K562 (cell line): ENCODE measurements around the gene ARHGAP10. TPM values are rescaled to one million over a fixed set of nuclear protein-coding genes. Genes with fewer than 3 reads are reported as not detected.

Experiments
- ATAC-seq: fragments of 200-7000 bp; cut with Tn5 transposase; 3 replicates; pipeline ENCODE4 v1.9.1; 2020; ENCODE audit warnings: moderate library complexity
- BruUV-seq: library from RNA; stranded (reverse); fragments of 400-500 nt; replicated peaks from 2 replicates; lab custom pipeline; 2021; lab: Mats Ljungman, UMichigan
- CTCF ChIA-PET: fragments of 300-600 bp; formaldehyde crosslinking; extraction: SDS; loops from one replicate; lab custom pipeline; 2021; ENCODE audit warnings: low intra/inter-chr PET ratio; lab: Yijun Ruan, JAX
- POLR2A ChIA-PET: fragments of 300-600, 350-650 bp; sonication (Branson Sonifier 250); formaldehyde crosslinking; extraction: SDS; loops from one replicate; lab custom pipeline; 2021; ENCODE audit warnings: antibody characterized with exemption, inconsistent platforms; lab: Yijun Ruan, JAX
- DNase-seq, 4 experiments: peaks; one replicate each; pipeline versions ENCODE4 v3.0.0 to v3.0.0-alpha.2; 2011 to 2018; ENCODE audit warnings: low spot score in 3 of 4, mixed read lengths in 3 of 4; ENCODE audit errors: extremely low read depth in 1 of 4
- FAIRE-seq: peaks from 2 replicates; lab custom pipeline; 2011; peaks lifted over from hg19 to GRCh38; lab: Jason Lieb, UNC
- H2AFZ ChIP-seq: 2 replicates; pipeline ENCODE4 v1.6.0; 2011; ENCODE audit warnings: low read depth, low read length, control low read depth, inconsistent platforms
- H3K27ac ChIP-seq: fragments of 200-600 bp; 3 replicates; pipeline ENCODE4 v1.8.0; 2011; ENCODE audit warnings: low read depth, mild to moderate bottlenecking, control low read depth, inconsistent platforms, low read length, moderate library complexity, mixed read lengths; ENCODE audit errors: extremely low read depth
- H3K27me3 ChIP-seq, 2 experiments: fragments of 300-600 bp in 1 of 2; 2 replicates in 1 of 2; 3 replicates in 1 of 2; pipeline versions ENCODE4 v1.6.0 to v1.8.0; 2011; ENCODE audit warnings: inconsistent platforms in 2 of 2, low read length in 2 of 2, mild to moderate bottlenecking in 1 of 2, mixed read lengths in 1 of 2, moderate library complexity in 1 of 2; ENCODE audit not compliant: control insufficient read depth in 2 of 2, insufficient read depth in 2 of 2
- H3K36me3 ChIP-seq: fragments of 300-600 bp; 3 replicates; pipeline ENCODE4 v1.8.0; 2011; ENCODE audit warnings: mild to moderate bottlenecking, low read length, inconsistent platforms; ENCODE audit not compliant: control insufficient read depth, insufficient read depth
- H3K4me1 ChIP-seq, 2 experiments: fragments of 200-600 bp in 1 of 2; replicated peaks in 1 of 2; 2 replicates in 1 of 2; 3 replicates in 1 of 2; pipeline versions ENCODE4 v1.5.1 to v1.8.0; 2011; ENCODE audit warnings: inconsistent platforms in 2 of 2, low read length in 2 of 2, mild to moderate bottlenecking in 1 of 2, mixed read lengths in 1 of 2, moderate library complexity in 1 of 2; ENCODE audit not compliant: control insufficient read depth in 2 of 2, insufficient read depth in 2 of 2
- H3K4me2 ChIP-seq: 2 replicates; pipeline ENCODE4 v1.6.1; 2011; ENCODE audit warnings: low read length, control low read depth, inconsistent platforms, mixed read lengths; ENCODE audit not compliant: insufficient read depth
- H3K4me3 ChIP-seq: fragments of 200-600 bp; sonication (generic), shearing (Covaris generic); 2 replicates; pipeline ENCODE4 v1.5.1; 2016; ENCODE audit warnings: control low read depth, inconsistent platforms
- H3K79me2 ChIP-seq: fragments of 200-600 bp; 3 replicates; pipeline ENCODE4 v1.8.0; 2011; ENCODE audit warnings: low read length, inconsistent platforms; ENCODE audit not compliant: control insufficient read depth, insufficient read depth
- H3K9ac ChIP-seq, 2 experiments: 2 replicates each; pipeline versions ENCODE4 v1.6.0 to v1.6.1; 2011; ENCODE audit warnings: low read depth in 2 of 2, low read length in 2 of 2, control low read depth in 1 of 2, inconsistent platforms in 1 of 2, mild to moderate bottlenecking in 1 of 2, mixed read lengths in 1 of 2; ENCODE audit not compliant: insufficient read depth in 1 of 2
- H3K9me1 ChIP-seq: one replicate; pipeline ENCODE4 v1.6.0; 2011; ENCODE audit warnings: inconsistent platforms, mild to moderate bottlenecking, low read length, moderate library complexity; ENCODE audit not compliant: control insufficient read depth, insufficient read depth
- H3K9me3 ChIP-seq: replicated peaks from 2 replicates; pipeline ENCODE4 v1.5.1; 2011; ENCODE audit warnings: low read depth, low read length, inconsistent platforms; ENCODE audit not compliant: control insufficient read depth, insufficient read depth
- H4K20me1 ChIP-seq: replicated peaks from 2 replicates; pipeline ENCODE4 v1.6.1; 2011; ENCODE audit warnings: low read length, inconsistent platforms, mixed read lengths; ENCODE audit not compliant: control insufficient read depth, insufficient read depth
- CEBPG ChIP-seq, 3 experiments: fragments of 200-800 bp in 1 of 3; sonication (Bioruptor generic) in 1 of 3; sonication (generic) in 1 of 3; formaldehyde crosslinking in 1 of 3; IDR thresholded peaks in 2 of 3; conservative IDR thresholded peaks in 1 of 3; 2 replicates each; pipeline versions ENCODE4 v1.6.1 to v1.8.0; 2016 to 2022; ENCODE audit warnings: missing compliant biosample characterization in 2 of 3, missing genetic modification characterization in 2 of 3, mild to moderate bottlenecking in 1 of 3, missing genetic modification reagents in 1 of 3
- CGGBP1 ChIP-seq: fragments of 250-450 bp; sonication (Bioruptor Pico); IDR thresholded peaks from 2 replicates; pipeline ENCODE4 v1.9.0; 2021; ENCODE audit warnings: mild to moderate bottlenecking
- GABPB1 ChIP-seq: sonication (generic); formaldehyde crosslinking; IDR thresholded peaks from 2 replicates; pipeline ENCODE4 v1.8.0; 2022; ENCODE audit warnings: mild to moderate bottlenecking, missing genetic modification reagents
- HDGF ChIP-seq: fragments of 450-650 bp; IDR thresholded peaks from 2 replicates; pipeline ENCODE4 v1.6.1; 2016
- HMBOX1 ChIP-seq: sonication (generic); IDR thresholded peaks from 2 replicates; pipeline ENCODE4 v1.6.1; 2016
- NR2F6 ChIP-seq: fragments of 450-650 bp; formaldehyde crosslinking; IDR thresholded peaks from 2 replicates; pipeline ENCODE4 v1.4.0; 2020; ENCODE audit warnings: mild to moderate bottlenecking
- NR4A1 ChIP-seq, 2 experiments: fragments of 250-450 bp in 1 of 2; fragments of 450-650 bp in 1 of 2; sonication (Bioruptor Pico) in 1 of 2; IDR thresholded peaks; 2 replicates each; pipeline versions ENCODE4 v1.4.0 to v1.6.1; 2016 to 2020; ENCODE audit warnings: mild to moderate bottlenecking in 2 of 2, missing compliant biosample characterization in 1 of 2, missing genetic modification characterization in 1 of 2, moderate library complexity in 1 of 2
- RBM15 ChIP-seq: fragments of 200-400 bp; formaldehyde crosslinking; IDR thresholded peaks from 2 replicates; pipeline ENCODE4 v1.6.1; 2018; ENCODE audit warnings: mild to moderate bottlenecking, low read length, moderate library complexity; ENCODE audit not compliant: insufficient read depth
- THRAP3 ChIP-seq: fragments of 450-650 bp; IDR thresholded peaks from 2 replicates; pipeline ENCODE4 v1.6.1; 2016; ENCODE audit warnings: mild to moderate bottlenecking, inconsistent platforms, borderline replicate concordance
- TSC22D4 ChIP-seq: fragments of 450-650 bp; IDR thresholded peaks from 2 replicates; pipeline ENCODE4 v1.6.1; 2016; ENCODE audit warnings: missing genetic modification characterization, missing biosample characterization, control low read depth
- ZKSCAN3 ChIP-seq: fragments of 250-450 bp; sonication (Bioruptor Pico); IDR thresholded peaks from 2 replicates; pipeline ENCODE4 v1.4.0; 2020
- ZNF197 ChIP-seq: fragments of 200-800 bp; sonication (Bioruptor generic); IDR thresholded peaks from 2 replicates; pipeline ENCODE4 v1.6.1; 2016; ENCODE audit warnings: low read depth, missing genetic modification characterization, missing compliant biosample characterization
- ZNF239 ChIP-seq: fragments of 250-450 bp; sonication (Bioruptor Pico); IDR thresholded peaks from 2 replicates; pipeline ENCODE4 v1.4.0; 2020; ENCODE audit warnings: mild to moderate bottlenecking
- ZNF79 ChIP-seq: fragments of 250-450 bp; sonication (Bioruptor Pico); IDR thresholded peaks from 2 replicates; pipeline ENCODE4 v1.4.0; 2020; ENCODE audit warnings: low read depth, mild to moderate bottlenecking, moderate library complexity
- WGBS: fragments of 100-300 bp; shearing (Covaris generic); methylation state at CpG from one replicate; pipeline ENCODE4 v1.1.6; 2016; ENCODE audit warnings: low coverage, mixed read lengths; ENCODE audit not compliant: insufficient coverage; ENCODE audit errors: missing lambda C conversion rate; 5-methylcytosine and 5-hydroxymethylcytosine counted together
- in situ Hi-C: fragments of 300-500 bp; cut with MboI; formaldehyde crosslinking; loops from 4 replicates; pipeline ENCODE4 v1.15.0; 2018; ENCODE audit warnings: inconsistent platforms, mixed read lengths
- intact Hi-C: fragments of 100-400 bp; cut with micrococcal nuclease; formaldehyde crosslinking; loops from 2 replicates; pipeline ENCODE4 v1.14.2; 2022
- polyA plus RNA-seq, 8 experiments: library from polyadenylated mRNA; depleted of rRNA in 4 of 8; stranded (reverse) in 5 of 8; unstranded in 3 of 8; fragments of >200 nt; fragmentation: Nextera tagmentation in 2 of 8; fragmentation: Illumina TruSeq in 1 of 8; extraction: Ambion mirVana in 2 of 8; extraction: Trizol in 1 of 8; gene quantifications; 2 replicates each; pipeline versions ENCODE4 v1.2.1 to v1.2.3, GENCODE V29; 2011 to 2014; ENCODE audit warnings: inconsistent platforms in 1 of 8, missing spikeins in 1 of 8
- total RNA-seq, 7 experiments: library from RNA; depleted of rRNA in 6 of 7; stranded (reverse); fragments of >200 nt in 6 of 7; fragmentation: Illumina TruSeq in 2 of 7; extraction: Trizol in 2 of 7; gene quantifications; 2 replicates each; pipeline versions ENCODE4 v1.2.1 to v1.2.3, GENCODE V29; 2011 to 2021; ENCODE audit warnings: low replicate concordance in 1 of 7
- TF ChIP-seq, protein P1 (sequence below): fragments of 450-650 bp; IDR thresholded peaks from one replicate; pipeline ENCODE4 v1.6.1; 2018; ENCODE audit warnings: mild to moderate bottlenecking, moderate library complexity; ENCODE audit not compliant: partially characterized antibody
- TF ChIP-seq, protein P2 (sequence below): fragments of 450-650 bp; IDR thresholded peaks from 2 replicates; pipeline ENCODE4 v1.6.1; 2016; ENCODE audit warnings: antibody characterized with exemption

Gene ARHGAP10
- total and polyA plus RNA-seq, 9 of the 15 experiments (the other 6 are each of a cell fraction or from before 2014, with no cell fraction given), result 0.03 to 0.22 (median 0.06) TPM; not detected in 3

DNA sequence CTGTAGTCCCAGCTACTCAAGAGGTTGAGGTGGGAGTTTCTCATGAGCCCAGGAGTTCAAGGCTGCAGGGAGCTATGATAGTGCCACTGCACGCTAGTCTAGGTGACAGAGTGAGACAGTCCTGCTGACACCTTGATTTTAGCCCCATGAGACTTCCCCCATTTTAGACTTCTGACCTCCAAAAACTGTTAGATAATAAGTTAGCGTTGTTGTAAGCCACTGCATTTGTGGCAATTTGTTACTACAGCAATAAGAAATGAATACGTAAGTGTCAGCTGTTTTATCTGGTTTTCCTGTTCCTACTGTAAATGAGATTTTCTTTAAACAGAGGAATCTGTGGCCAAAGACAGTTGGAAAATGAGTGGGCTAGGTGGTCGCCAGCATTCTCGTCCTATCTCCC, 83.9 kb downstream of the ARHGAP10 start (continued):
- no peak for TF ChIP-seq HMBOX1

DNA sequence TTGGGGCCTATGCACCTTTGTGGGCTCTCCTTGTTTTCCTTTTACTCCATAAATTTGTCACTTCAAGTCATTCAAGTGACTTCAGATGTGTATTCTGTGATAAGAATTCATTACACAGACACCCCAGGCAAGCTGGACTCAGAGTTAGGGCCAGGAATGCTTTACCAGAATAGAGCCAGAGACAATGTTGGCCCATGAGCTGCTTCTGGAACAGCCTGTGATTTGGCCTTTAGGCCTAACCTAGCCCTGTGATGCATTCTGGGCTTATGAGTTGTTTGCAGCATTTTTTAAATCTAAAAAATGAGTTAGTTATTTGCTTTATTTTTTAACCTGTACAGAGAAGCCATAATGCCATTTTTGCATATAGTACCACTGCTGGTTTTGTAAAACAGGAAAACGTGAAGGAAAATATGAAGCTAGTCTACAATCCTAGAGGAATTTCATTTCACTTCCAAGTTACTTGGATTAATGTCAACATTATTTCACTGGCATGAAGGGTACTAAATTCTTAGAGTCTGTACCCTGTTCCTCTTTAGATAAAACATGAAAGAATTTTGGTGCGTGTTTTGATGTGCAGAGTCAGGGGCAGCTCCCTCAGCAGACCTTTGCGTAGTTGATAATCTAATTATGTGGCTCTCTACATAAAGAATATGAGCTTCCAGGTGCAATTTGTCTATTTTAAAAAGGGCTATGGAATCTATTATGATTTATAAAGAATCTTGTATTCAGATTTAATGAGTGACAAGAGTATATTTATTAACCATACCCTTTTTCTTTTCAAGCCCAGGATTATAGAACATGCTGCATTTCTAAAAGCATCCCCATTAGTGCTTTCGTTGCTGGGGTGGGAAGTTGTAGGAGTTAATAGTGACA, 84.7 kb downstream of the ARHGAP10 start:
- intact Hi-C loops, result no loop called here
- FAIRE-seq, result no peak
- ChIA-PET POLR2A (no interaction called here), CTCF (no interaction called here)
- Histone ChIP-seq H3K27me3 (no peaks in the 10 kb centered on the region; a peak in 1 of 5 replicates), H3K27ac (no peak overlapping the region), H3K36me3 (no peaks in the 10 kb centered on the region), H3K9ac (no peak overlapping the region), H3K9me1 (no peaks in the 10 kb centered on the region), H3K9me3 (no peaks in the 10 kb centered on the region), H3K4me3 (no peak overlapping the region), H2AFZ (no peak overlapping the region), H3K4me1 (no peaks in the 10 kb centered on the region), H4K20me1 (no peaks in the 10 kb centered on the region), H3K79me2 (no peaks in the 10 kb centered on the region), H3K4me2 (no peak overlapping the region)
- in situ Hi-C loops, result no loop called here
- ATAC-seq, result no peak
- DNase-seq, result no peak
- 0% methylated on average over 4 of the region's 4 CpGs for WGBS
- BruUV-seq, result no TSS peak
- TF ChIP-seq, protein P1, sequence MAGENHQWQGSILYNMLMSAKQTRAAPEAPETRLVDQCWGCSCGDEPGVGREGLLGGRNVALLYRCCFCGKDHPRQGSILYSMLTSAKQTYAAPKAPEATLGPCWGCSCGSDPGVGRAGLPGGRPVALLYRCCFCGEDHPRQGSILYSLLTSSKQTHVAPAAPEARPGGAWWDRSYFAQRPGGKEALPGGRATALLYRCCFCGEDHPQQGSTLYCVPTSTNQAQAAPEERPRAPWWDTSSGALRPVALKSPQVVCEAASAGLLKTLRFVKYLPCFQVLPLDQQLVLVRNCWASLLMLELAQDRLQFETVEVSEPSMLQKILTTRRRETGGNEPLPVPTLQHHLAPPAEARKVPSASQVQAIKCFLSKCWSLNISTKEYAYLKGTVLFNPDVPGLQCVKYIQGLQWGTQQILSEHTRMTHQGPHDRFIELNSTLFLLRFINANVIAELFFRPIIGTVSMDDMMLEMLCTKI, result no peak
- TF ChIP-seq, protein P2, sequence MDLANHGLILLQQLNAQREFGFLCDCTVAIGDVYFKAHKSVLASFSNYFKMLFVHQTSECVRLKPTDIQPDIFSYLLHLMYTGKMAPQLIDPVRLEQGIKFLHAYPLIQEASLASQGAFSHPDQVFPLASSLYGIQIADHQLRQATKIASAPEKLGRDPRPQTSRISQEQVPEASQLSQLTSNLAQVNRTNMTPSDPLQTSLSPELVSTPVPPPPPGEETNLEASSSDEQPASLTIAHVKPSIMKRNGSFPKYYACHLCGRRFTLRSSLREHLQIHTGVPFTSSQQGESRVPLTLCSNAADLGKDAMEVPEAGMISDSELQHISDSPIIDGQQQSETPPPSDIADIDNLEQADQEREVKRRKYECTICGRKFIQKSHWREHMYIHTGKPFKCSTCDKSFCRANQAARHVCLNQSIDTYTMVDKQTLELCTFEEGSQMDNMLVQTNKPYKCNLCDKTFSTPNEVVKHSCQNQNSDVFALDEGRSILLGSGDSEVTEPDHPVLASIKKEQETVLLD, result no peak
- TF ChIP-seq ZNF79 (CRISPR knock-in tag) (no peak), CGGBP1 (CRISPR knock-in tag) (no peak), CEBPG (CRISPR knock-in tag; IDR thresholded peaks at IDR 0.05) (no peak), CEBPG (tag; conservative IDR thresholded peaks at IDR 0.05 in 1 of 2, IDR thresholded peaks at IDR 0.05 in 1 of 2) (no peak), ZKSCAN3 (CRISPR knock-in tag) (no peak), ZNF239 (CRISPR knock-in tag) (no peak), HDGF (no peak), ZNF197 (CRISPR knock-in tag) (no peak), NR2F6 (CRISPR knock-in tag) (no peak), TSC22D4 (tag) (no peak), NR4A1 (CRISPR knock-in tag; IDR thresholded peaks at IDR 0.05) (no peak), NR4A1 (tag; IDR thresholded peaks at IDR 0.05) (no peak), GABPB1 (CRISPR knock-in tag) (no peak), RBM15 (no peak), THRAP3 (no peak)
